Erythroblast (primary cell): Measurements from ENCODE around the gene SCAMP3.
A peak's percentile ranks its signal among the peaks of the same experiment; 100 is the strongest.

Experiments
- GATA1 ChIP-seq: IDR thresholded peaks from 2 replicates; pipeline ENCODE4 v1.6.1; 2011; ENCODE audit warnings: low read depth, mild to moderate bottlenecking, control low read depth, low read length, moderate library complexity
- POLR2A ChIP-seq: IDR thresholded peaks from 2 replicates; pipeline ENCODE4 v1.6.1; 2011; ENCODE audit warnings: mild to moderate bottlenecking, low read length

GRCh38 chr1:155284476-155284875, 22.3 kb upstream of the SCAMP3 start:
- TF ChIP-seq POLR2A (peak; percentile 28), GATA1 (no peak)
